Measurements from ENCODE around the gene ENPP3. TPM values are rescaled to one million over a fixed set of nuclear protein-coding genes. Genes with fewer than 3 reads are reported as not detected.

ENPP3 gene
- total and polyA plus RNA-seq, 10 of the 15 experiments (the other 5 are each of a cell fraction or from before 2014, with no cell fraction given) = 0.01 TPM; not detected in 9

- Histone ChIP-seq H3K36me3 (ENCODE audit: control insufficient read depth in 2 of 2, insufficient read depth in 2 of 2, low read length in 1 of 2) (no peaks in the 10 kb centered on the region), H3K4me3 (no peak overlapping the region), H3K4me2 (ENCODE audit: control insufficient read depth, insufficient read depth) (no peak overlapping the region), H3K4me1 (ENCODE audit: control insufficient read depth, insufficient read depth, low read length) (no peaks in the 10 kb centered on the region), H3K27me3 (replicated peaks in 1 of 2; ENCODE audit: control insufficient read depth in 2 of 2, insufficient read depth in 2 of 2, low read length in 1 of 2) (no peaks in the 10 kb centered on the region; a peak in 1 of 4 replicates), H2AFZ (ENCODE audit: control insufficient read depth, low read depth, low read length) (no peak overlapping the region), H3K9ac (ENCODE audit: control insufficient read depth, insufficient read depth, low read length) (no peak overlapping the region), H4K20me1 (ENCODE audit: control insufficient read depth, insufficient read depth) (no peaks in the 10 kb centered on the region), H3K79me2 (ENCODE audit: control insufficient read depth, insufficient read depth, low read length) (no peaks in the 10 kb centered on the region), H3K27ac (ENCODE audit: control insufficient read depth, insufficient read depth) (no peak overlapping the region), H3K9me3 (replicated peaks; ENCODE audit: control insufficient read depth, insufficient read depth, low read length) (no peaks in the 10 kb centered on the region)
- WGBS (ENCODE audit: insufficient coverage, insufficient replicate concordance, low lambda C conversion rate, missing lambda C conversion rate) = 54% methylated on average over 11 of the region's 11 CpGs
- in situ Hi-C loops (cut with MboI) (no loop called here), intact Hi-C loops (cut with micrococcal nuclease; ENCODE audit: unreplicated experiment) (no loop called here)
- TF ChIP-seq RAD51 (IDR thresholded peaks at IDR 0.05) (no peak), EED (IDR thresholded peaks at IDR 0.05; ENCODE audit: low read depth) (no peak), YY1 (IDR thresholded peaks at IDR 0.05; ENCODE audit: low read depth, low read length) (no peak), POLR2AphosphoS5 (IDR thresholded peaks at IDR 0.05; ENCODE audit: low read length) (no peak), SIN3A (IDR thresholded peaks at IDR 0.05; ENCODE audit: low read depth, low read length) (no peak), HDAC2 (IDR thresholded peaks at IDR 0.05) (no peak), CBFB (IDR thresholded peaks at IDR 0.05; ENCODE audit: low read depth) (no peak), EP300 (IDR thresholded peaks at IDR 0.05; ENCODE audit: borderline replicate concordance in 1 of 2, control insufficient read depth in 1 of 2, low read depth in 2 of 2, low read length in 2 of 2) (no peak), SREBF2 (IDR thresholded peaks at IDR 0.05; ENCODE audit: low read length) (no peak), SPI1 (IDR thresholded peaks at IDR 0.05; ENCODE audit: borderline replicate concordance, insufficient read depth, low read depth, low read length) (no peak), ATF3 (IDR thresholded peaks at IDR 0.05; ENCODE audit: borderline replicate concordance, extremely low read depth, low read depth, low read length) (no peak), LARP7 (IDR thresholded peaks at IDR 0.05) (no peak), IRF3 (IDR thresholded peaks at IDR 0.05) (no peak), BRCA1 (IDR thresholded peaks at IDR 0.05; ENCODE audit: low read depth, low read length) (no peak), SRF (IDR thresholded peaks at IDR 0.05; ENCODE audit: low read depth in 2 of 2, low read length in 2 of 2) (no peak), BCL11A (IDR thresholded peaks at IDR 0.05; ENCODE audit: low read depth, low read length) (no peak), GABPA (IDR thresholded peaks at IDR 0.05; ENCODE audit: low read depth) (no peak), NR2C2 (IDR thresholded peaks at IDR 0.05; ENCODE audit: borderline replicate concordance, control insufficient read depth, insufficient read length, low read depth) (no peak), EZH2 (IDR thresholded peaks at IDR 0.05; ENCODE audit: borderline replicate concordance, control insufficient read depth, low read depth, low read length) (no peak)
- CTCF ChIA-PET = no interaction called here
- ATAC-seq (no peak), FAIRE-seq (no peak), DNase-seq (ENCODE audit: low read depth, low spot score) (no peak)
- RAD21 ChIA-PET (ENCODE audit: unreplicated experiment) = no interaction called here
- no TSS peak for BruUV-seq (replicated peaks)
- POLR2A ChIA-PET = no interaction called here
- SMC1A ChIA-PET (ENCODE audit: uncharacterized antibody, unreplicated experiment) = no interaction called here
Observed at GRCh38 chr6:131780600-131780999, 143.5 kb downstream of the ENPP3 start.

Measured in GM12878 (cell line).